Spleen (tissue), 11 donors: Measurements from ENCODE around the gene HAAO. TPM values are rescaled to one million over a fixed set of nuclear protein-coding genes. Genes with fewer than 3 reads are reported as not detected.

Experiments
- DNase-seq: peaks from one replicate; pipeline ENCODE4 v3.0.0-alpha.2; 2020
- H3K27ac ChIP-seq, 8 donors: fragments of 200-600 bp; sonication (generic) in 7 of 8; 1 replicate in 4 of 8; 2 replicates in 4 of 8; pipeline versions ENCODE4 v1.5.0 to v1.8.0; 2016 to 2021; ENCODE audit warnings: inconsistent platforms in 4 of 8, mild to moderate bottlenecking in 4 of 8, moderate library complexity in 1 of 8
- H3K27me3 ChIP-seq, 7 donors: fragments of 200-600 bp; sonication (generic) in 6 of 7; replicated peaks in 1 of 7; 1 replicate in 4 of 7; 2 replicates in 3 of 7; pipeline versions ENCODE4 v1.5.0 to v1.8.0; 2016 to 2021; ENCODE audit warnings: inconsistent platforms in 3 of 7, mild to moderate bottlenecking in 1 of 7
- H3K36me3 ChIP-seq, 6 donors: fragments of 200-600 bp; sonication (generic) in 5 of 6; 1 replicate in 4 of 6; 2 replicates in 2 of 6; pipeline versions ENCODE4 v1.5.0 to v1.8.0; 2016 to 2021; ENCODE audit warnings: inconsistent platforms in 2 of 6
- H3K4me1 ChIP-seq, 6 donors: fragments of 200-600 bp; sonication (generic) in 5 of 6; 1 replicate in 3 of 6; 2 replicates in 3 of 6; pipeline versions ENCODE4 v1.5.0 to v1.8.0; 2016 to 2021; ENCODE audit warnings: inconsistent platforms in 3 of 6
- H3K4me3 ChIP-seq, 8 donors: fragments of 200-600 bp; sonication (generic) in 7 of 8; 1 replicate in 4 of 8; 2 replicates in 4 of 8; pipeline versions ENCODE4 v1.5.0 to v1.8.0; 2016 to 2021; ENCODE audit warnings: inconsistent platforms in 4 of 8, mild to moderate bottlenecking in 4 of 8, moderate library complexity in 2 of 8
- H3K9me3 ChIP-seq, 8 donors: fragments of 200-600 bp; sonication (generic) in 7 of 8; 1 replicate in 4 of 8; 2 replicates in 4 of 8; pipeline versions ENCODE4 v1.5.0 to v1.8.0; 2016 to 2021; ENCODE audit warnings: inconsistent platforms in 4 of 8
- CTCF ChIP-seq, 11 experiments: fragments of 200-600 bp in 7 of 11; fragments of 450-650 bp in 4 of 11; sonication (generic) in 4 of 11; IDR thresholded peaks in 8 of 11; conservative IDR thresholded peaks in 3 of 11; 1 replicate in 7 of 11; 2 replicates in 4 of 11; pipeline versions ENCODE4 v1.4.0 to v1.8.0; 2016 to 2021; ENCODE audit warnings: antibody characterized with exemption in 11 of 11, inconsistent platforms in 4 of 11, mild to moderate bottlenecking in 1 of 11
- POLR2A ChIP-seq, 3 donors: fragments of 450-650 bp; IDR thresholded peaks; one replicate each; pipeline ENCODE4 v1.5.1; 2017; ENCODE audit warnings: antibody characterized with exemption in 3 of 3, mild to moderate bottlenecking in 1 of 3
- POLR2AphosphoS5 ChIP-seq, 3 donors: sonication (generic); formaldehyde crosslinking; IDR thresholded peaks; one replicate each; pipeline ENCODE4 v1.5.1; 2017; ENCODE audit warnings: antibody characterized with exemption in 3 of 3
- WGBS, 5 donors: extraction: QIAGEN DNeasy Blood & Tissue Kit in 3 of 5; methylation state at CpG; one replicate each; pipeline versions ENCODE4 v1.1.5 to v1.1.7; 2013 to 2018; 5-methylcytosine and 5-hydroxymethylcytosine counted together
- intact Hi-C: fragments of 100-400 bp; cut with DNase I; formaldehyde crosslinking; loops from one replicate; pipeline ENCODE4 v1.15.0; 2023; ENCODE audit warnings: low total_unique reads
- polyA plus RNA-seq, 3 donors: library from polyadenylated mRNA; stranded (reverse); fragments of 200-250 nt; gene quantifications; one replicate each; pipeline ENCODE4 v1.2.1, GENCODE V29; 2013
- total RNA-seq, 7 donors: library from RNA; depleted of rRNA in 3 of 7; stranded (reverse); fragments of >200 nt in 3 of 7; fragmentation: NEBNext Ultra II Directional in 4 of 7; extraction: Animal tissue kit (Norgen Biotek cat#: 25700) in 4 of 7; gene quantifications; one replicate each; pipeline versions ENCODE4 v1.1.0 to v1.2.1, GENCODE V29; 2016 to 2021
- donor health status: healthy with polysubstance abuse.
- donor health status: DM: no; HTN: no; CAD: no; lungs with moderate emphysema.
- donor health status: DM: no; HTN: no; CAD: no.
- donor health status: Bipolar disorder and iron deficiency.
- donor health status: healthy.
- donor health status: DM: no; HTN: no; CAD: no.
- donor health status: DM: yes; HTN: yes; CAD: no.

Gene HAAO
- total and polyA plus RNA-seq, 10 donors: 2.4 to 12.3 (median 8.0) TPM

GRCh38 chr2:42726680-42727079 is 65.7 kb downstream of the HAAO start:
- intact Hi-C loops: no loop called here

DNA sequence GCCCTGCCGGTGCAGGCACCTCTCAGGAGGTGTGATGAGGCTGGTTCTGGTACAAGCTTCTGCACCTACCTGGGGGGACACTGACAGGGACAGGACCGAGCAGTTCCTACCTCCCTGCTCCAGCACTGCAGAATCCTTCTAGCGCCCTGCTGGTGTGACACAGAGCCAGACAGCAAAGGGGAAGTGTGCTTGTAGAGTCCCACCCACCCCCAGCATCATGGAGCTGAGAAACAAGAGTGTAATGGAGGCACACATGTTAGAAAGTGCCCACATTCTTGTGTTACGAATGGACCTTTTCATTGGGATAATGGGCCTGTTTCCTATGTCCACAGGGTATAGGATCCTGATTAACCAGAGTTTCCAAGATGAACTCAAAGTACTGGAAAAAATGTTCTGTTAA is 66.7 kb downstream of the HAAO start:
- 71 to 86% (median 80%) methylated on average over 4 of the region's 4 CpGs for WGBS, 5 donors
- H3K9me3 ChIP-seq: peaks cover 0 to 14% (median 10%) of the 10 kb centered on the region in 8 donors

More at GRCh38 chr2:42726680-42727079, 65.7 kb downstream of the HAAO start:
- 81 to 95% (median 94%) methylated on average over 2 of the region's 2 CpGs for WGBS, 5 donors
- H3K27me3 ChIP-seq: no peaks in the 10 kb centered on the region
- no peak for DNase-seq
- peaks cover 0 to 15% (median 10%) of the 10 kb centered on the region in 8 donors for H3K9me3 ChIP-seq
- H3K4me3 ChIP-seq: no peak overlapping the region
- H3K27ac ChIP-seq: no peak overlapping the region
- TF ChIP-seq POLR2A (IDR thresholded peaks at IDR 0.05) (no peak), POLR2AphosphoS5 (IDR thresholded peaks at IDR 0.05) (no peak), CTCF (IDR thresholded peaks at IDR 0.05 in 8 of 11, conservative IDR thresholded peaks at IDR 0.05 in 3 of 11) (no peak)
- H3K36me3 ChIP-seq: peaks cover 0 to 41% (median 0%) of the 10 kb centered on the region in 6 donors
- peaks cover 0 to 19% (median 0%) of the 10 kb centered on the region in 6 donors for H3K4me1 ChIP-seq

DNA sequence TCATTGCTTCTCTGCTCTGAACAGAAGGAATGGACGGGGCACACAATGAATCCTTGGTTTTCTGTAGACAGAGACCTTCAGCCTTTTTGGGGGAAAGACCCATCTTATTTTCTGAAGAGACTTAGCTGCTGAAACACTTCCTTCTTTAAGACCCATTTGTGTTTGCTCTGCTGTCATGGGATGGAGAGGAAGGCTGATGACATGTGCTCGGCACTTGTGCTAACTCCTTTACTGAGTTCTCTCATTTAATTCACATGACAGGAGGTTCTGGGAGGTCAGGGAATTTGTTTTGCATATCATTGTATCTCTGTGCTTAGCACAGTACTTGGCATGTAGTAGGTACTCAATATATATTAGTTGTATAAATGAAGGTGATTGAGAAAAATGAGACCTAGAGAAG is 67.5 kb downstream of the HAAO start:
- Histone ChIP-seq H3K27ac (no peak overlapping the region), H3K27me3 (no peaks in the 10 kb centered on the region), H3K4me3 (no peak overlapping the region), H3K36me3 (peaks cover 0 to 31% (median 0%) of the 10 kb centered on the region in 6 donors), H3K9me3 (peaks cover 0 to 8% (median 6%) of the 10 kb centered on the region in 8 donors), H3K4me1 (peaks cover 0 to 19% (median 0%) of the 10 kb centered on the region in 6 donors)
- 83 to 97% (median 91%) methylated on average over 2 of the region's 2 CpGs for WGBS, 5 donors
- intact Hi-C loops: no loop called here
- no peak for DNase-seq
- TF ChIP-seq CTCF (IDR thresholded peaks at IDR 0.05 in 8 of 11, conservative IDR thresholded peaks at IDR 0.05 in 3 of 11): no peak
- no peak for TF ChIP-seq POLR2AphosphoS5 (IDR thresholded peaks at IDR 0.05)
- TF ChIP-seq POLR2A (IDR thresholded peaks at IDR 0.05): no peak

More for the DNA sequence above, 66.7 kb downstream of the HAAO start:
- peaks cover 0 to 34% (median 0%) of the 10 kb centered on the region in 6 donors for H3K36me3 ChIP-seq
- no peak overlapping the region for H3K4me3 ChIP-seq
- intact Hi-C loops: no loop called here
- peaks cover 0 to 19% (median 0%) of the 10 kb centered on the region in 6 donors for H3K4me1 ChIP-seq
- TF ChIP-seq CTCF (IDR thresholded peaks at IDR 0.05 in 8 of 11, conservative IDR thresholded peaks at IDR 0.05 in 3 of 11): no peak
- no peak for DNase-seq
- H3K27me3 ChIP-seq: no peaks in the 10 kb centered on the region
- no peak overlapping the region for H3K27ac ChIP-seq

DNA sequence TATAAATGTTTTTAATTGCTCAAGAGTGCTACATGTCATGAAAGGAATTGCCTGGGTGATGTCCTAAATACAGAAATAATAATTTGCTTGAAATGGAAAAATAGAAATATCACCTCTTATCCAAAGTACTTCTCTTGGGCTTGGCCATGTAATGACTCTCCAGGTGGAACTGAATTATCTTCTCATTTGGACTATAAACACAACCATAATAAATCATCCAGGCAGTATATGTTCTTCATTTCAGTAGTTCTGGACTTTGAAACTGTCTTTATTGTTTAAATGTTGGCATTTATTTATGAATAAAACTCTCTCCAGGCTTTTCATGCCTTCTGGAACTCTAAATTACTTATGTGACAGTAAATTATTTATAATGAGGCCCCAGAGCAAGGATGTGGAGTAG is 68.9 kb downstream of the HAAO start:
- H3K36me3 ChIP-seq: peaks cover 0 to 26% (median 0%) of the 10 kb centered on the region in 6 donors
- no peaks in the 10 kb centered on the region for H3K9me3 ChIP-seq
- no peak for DNase-seq
- H3K27me3 ChIP-seq: no peaks in the 10 kb centered on the region
- TF ChIP-seq POLR2AphosphoS5 (IDR thresholded peaks at IDR 0.05) (no peak), CTCF (IDR thresholded peaks at IDR 0.05 in 8 of 11, conservative IDR thresholded peaks at IDR 0.05 in 3 of 11) (no peak), POLR2A (IDR thresholded peaks at IDR 0.05) (no peak)
- no peak overlapping the region for H3K27ac ChIP-seq
- peaks cover 0 to 19% (median 0%) of the 10 kb centered on the region in 6 donors for H3K4me1 ChIP-seq
- intact Hi-C loops: no loop called here
- no peak overlapping the region for H3K4me3 ChIP-seq
